ENCODE data around the gene TMEM87B.
A peak's percentile ranks its signal among the peaks of the same experiment; 100 is the strongest.

TMEM87B gene

GRCh38 chr2:112148477-112148876, 93.4 kb downstream of the TMEM87B start:
- no peak overlapping the region for H2BK15ac ChIP-seq (ENCODE audit: low read depth, poor library complexity, severe bottlenecking)
- H3K79me1 ChIP-seq (replicated peaks; ENCODE audit: low read length, poor library complexity, severe bottlenecking) = no peaks in the 10 kb centered on the region
- no peak overlapping the region for H3K4ac ChIP-seq (ENCODE audit: low read depth in 1 of 2, low read length in 2 of 2)
- H2AK5ac ChIP-seq (ENCODE audit: low read length, severe bottlenecking) = no peak overlapping the region
- H2AFZ ChIP-seq (ENCODE audit: low read depth, low read length) = no peak overlapping the region
- no peak overlapping the region for H2BK5ac ChIP-seq (ENCODE audit: low read depth, low read length, poor library complexity, severe bottlenecking)
- no peak overlapping the region for H2BK120ac ChIP-seq (ENCODE audit: low read depth, low read length)
- peak overlapping the region in 1 of 2 experiments; percentile 0 for H3K18ac ChIP-seq (ENCODE audit: low read depth in 1 of 2, low read length in 2 of 2)
- H3K4me2 ChIP-seq (ENCODE audit: low read length, poor library complexity, severe bottlenecking) = no peak overlapping the region
- no peak overlapping the region for H4K8ac ChIP-seq (ENCODE audit: low read length)
- H3K9me3 ChIP-seq (ENCODE audit: control insufficient read depth, low read length) = no peaks in the 10 kb centered on the region
- peak overlapping the region; percentile 2 for H4K91ac ChIP-seq (ENCODE audit: low read length)
- no peak overlapping the region for H3K14ac ChIP-seq (ENCODE audit: low read length in 2 of 2)
- no peak overlapping the region for H3K4me3 ChIP-seq (ENCODE audit: insufficient read depth in 1 of 2, low read depth in 1 of 2, low read length in 2 of 2)
- DNase-seq = no peak
- no peaks in the 10 kb centered on the region for H3K36me3 ChIP-seq (ENCODE audit: control insufficient read depth in 1 of 2, insufficient read depth in 2 of 2, low read depth in 1 of 2, low read length in 2 of 2)
- no peak overlapping the region for H3K27ac ChIP-seq (ENCODE audit: low read length, poor library complexity, severe bottlenecking)
- 90% methylated on average over 2 of the region's 2 CpGs for WGBS
- H3K23ac ChIP-seq (ENCODE audit: low read length in 2 of 2) = no peak overlapping the region
- H3K9ac ChIP-seq (ENCODE audit: low read length) = peak overlapping the region; percentile 83
- H2BK12ac ChIP-seq (ENCODE audit: low read length in 2 of 2) = no peak overlapping the region
- H3K27me3 ChIP-seq (ENCODE audit: control insufficient read depth in 1 of 2, insufficient read depth in 1 of 2, low read length in 2 of 2) = no peaks in the 10 kb centered on the region
- H3K4me1 ChIP-seq (ENCODE audit: control insufficient read depth, insufficient read depth, low read depth, low read length) = peaks cover 13% of the 10 kb centered on the region

- H2BK15ac ChIP-seq (ENCODE audit: low read depth, poor library complexity, severe bottlenecking) = no peak overlapping the region
- 99% methylated on average over 5 of the region's 5 CpGs for WGBS
- H3K27ac ChIP-seq (ENCODE audit: low read length, poor library complexity, severe bottlenecking) = no peak overlapping the region
- H2AFZ ChIP-seq (ENCODE audit: low read depth, low read length) = no peak overlapping the region
- H3K36me3 ChIP-seq (ENCODE audit: control insufficient read depth in 1 of 2, insufficient read depth in 2 of 2, low read depth in 1 of 2, low read length in 2 of 2) = no peaks in the 10 kb centered on the region
- H2BK5ac ChIP-seq (ENCODE audit: low read depth, low read length, poor library complexity, severe bottlenecking) = no peak overlapping the region
- no peak overlapping the region for H3K4me3 ChIP-seq (ENCODE audit: insufficient read depth in 1 of 2, low read depth in 1 of 2, low read length in 2 of 2)
- no peak overlapping the region for H3K14ac ChIP-seq (ENCODE audit: low read length in 2 of 2)
- no peak for DNase-seq
- H3K4me1 ChIP-seq (ENCODE audit: control insufficient read depth, insufficient read depth, low read depth, low read length) = peaks cover 13% of the 10 kb centered on the region
- H3K4ac ChIP-seq (ENCODE audit: low read depth in 1 of 2, low read length in 2 of 2) = peak overlapping the region in 1 of 2 experiments; percentile 37
- H4K8ac ChIP-seq (ENCODE audit: low read length) = no peak overlapping the region
- H3K9me3 ChIP-seq (ENCODE audit: control insufficient read depth, low read length) = no peaks in the 10 kb centered on the region
- H4K91ac ChIP-seq (ENCODE audit: low read length) = peak overlapping the region; percentile 35
- no peak overlapping the region for H3K4me2 ChIP-seq (ENCODE audit: low read length, poor library complexity, severe bottlenecking)
- H3K18ac ChIP-seq (ENCODE audit: low read depth in 1 of 2, low read length in 2 of 2) = peak overlapping the region in 1 of 2 experiments; percentile 48
- peak overlapping the region; percentile 75 for H3K9ac ChIP-seq (ENCODE audit: low read length)
- peak overlapping the region; percentile 76 for H2AK5ac ChIP-seq (ENCODE audit: low read length, severe bottlenecking)
- H3K27me3 ChIP-seq (ENCODE audit: control insufficient read depth in 1 of 2, insufficient read depth in 1 of 2, low read length in 2 of 2) = no peaks in the 10 kb centered on the region
- no peaks in the 10 kb centered on the region for H3K79me1 ChIP-seq (replicated peaks; ENCODE audit: low read length, poor library complexity, severe bottlenecking)
- peak overlapping the region in 1 of 2 experiments; percentile 33 for H2BK12ac ChIP-seq (ENCODE audit: low read length in 2 of 2)
- H3K23ac ChIP-seq (ENCODE audit: low read length in 2 of 2) = no peak overlapping the region
- H2BK120ac ChIP-seq (ENCODE audit: low read depth, low read length) = no peak overlapping the region
These were observed 94.1 kb downstream of the TMEM87B start for GRCh38 chr2:112149194-112149593.

- peak overlapping the region; percentile 4 to 64 for H3K18ac ChIP-seq (ENCODE audit: low read depth in 1 of 2, low read length in 2 of 2)
- DNase-seq = no peak
- H3K4me3 ChIP-seq (ENCODE audit: insufficient read depth in 1 of 2, low read depth in 1 of 2, low read length in 2 of 2) = no peak overlapping the region
- H4K8ac ChIP-seq (ENCODE audit: low read length) = no peak overlapping the region
- no peak overlapping the region for H3K14ac ChIP-seq (ENCODE audit: low read length in 2 of 2)
- H2AK5ac ChIP-seq (ENCODE audit: low read length, severe bottlenecking) = peak overlapping the region; percentile 13
- H3K4me1 ChIP-seq (ENCODE audit: control insufficient read depth, insufficient read depth, low read depth, low read length) = peaks cover 13% of the 10 kb centered on the region
- no peak overlapping the region for H3K4ac ChIP-seq (ENCODE audit: low read depth in 1 of 2, low read length in 2 of 2)
- no peak overlapping the region for H2BK120ac ChIP-seq (ENCODE audit: low read depth, low read length)
- H3K23ac ChIP-seq (ENCODE audit: low read length in 2 of 2) = no peak overlapping the region
- no peaks in the 10 kb centered on the region for H3K36me3 ChIP-seq (ENCODE audit: control insufficient read depth in 1 of 2, insufficient read depth in 2 of 2, low read depth in 1 of 2, low read length in 2 of 2)
- H2BK15ac ChIP-seq (ENCODE audit: low read depth, poor library complexity, severe bottlenecking) = no peak overlapping the region
- H2BK5ac ChIP-seq (ENCODE audit: low read depth, low read length, poor library complexity, severe bottlenecking) = no peak overlapping the region
- no peaks in the 10 kb centered on the region for H3K79me1 ChIP-seq (replicated peaks; ENCODE audit: low read length, poor library complexity, severe bottlenecking)
- 77% methylated on average over 7 of the region's 7 CpGs for WGBS
- H3K27ac ChIP-seq (ENCODE audit: low read length, poor library complexity, severe bottlenecking) = peak overlapping the region; percentile 87
- H3K9me3 ChIP-seq (ENCODE audit: control insufficient read depth, low read length) = no peaks in the 10 kb centered on the region
- H3K27me3 ChIP-seq (ENCODE audit: control insufficient read depth in 1 of 2, insufficient read depth in 1 of 2, low read length in 2 of 2) = no peaks in the 10 kb centered on the region
- H2BK12ac ChIP-seq (ENCODE audit: low read length in 2 of 2) = peak overlapping the region in 1 of 2 experiments; percentile 10
- H3K9ac ChIP-seq (ENCODE audit: low read length) = peak overlapping the region; percentile 75
- no peak overlapping the region for H3K4me2 ChIP-seq (ENCODE audit: low read length, poor library complexity, severe bottlenecking)
- peak overlapping the region; percentile 77 for H4K91ac ChIP-seq (ENCODE audit: low read length)
- H2AFZ ChIP-seq (ENCODE audit: low read depth, low read length) = no peak overlapping the region
These were observed 94.9 kb downstream of the TMEM87B start for GRCh38 chr2:112149866-112150435.

GRCh38 chr2:112150447-112150846, 95.4 kb downstream of the TMEM87B start:
- Histone ChIP-seq H3K27ac (ENCODE audit: low read length, poor library complexity, severe bottlenecking) (peak overlapping the region; percentile 87), H3K79me1 (replicated peaks; ENCODE audit: low read length, poor library complexity, severe bottlenecking) (no peaks in the 10 kb centered on the region), H3K4ac (ENCODE audit: low read depth in 1 of 2, low read length in 2 of 2) (no peak overlapping the region), H3K4me2 (ENCODE audit: low read length, poor library complexity, severe bottlenecking) (no peak overlapping the region), H3K36me3 (ENCODE audit: control insufficient read depth in 1 of 2, insufficient read depth in 2 of 2, low read depth in 1 of 2, low read length in 2 of 2) (no peaks in the 10 kb centered on the region), H3K9ac (ENCODE audit: low read length) (peak overlapping the region; percentile 75), H3K4me1 (ENCODE audit: control insufficient read depth, insufficient read depth, low read depth, low read length) (peaks cover 13% of the 10 kb centered on the region), H2AFZ (ENCODE audit: low read depth, low read length) (no peak overlapping the region), H2BK5ac (ENCODE audit: low read depth, low read length, poor library complexity, severe bottlenecking) (no peak overlapping the region), H3K18ac (ENCODE audit: low read depth in 1 of 2, low read length in 2 of 2) (peak overlapping the region in 1 of 2 experiments; percentile 16), H3K27me3 (ENCODE audit: control insufficient read depth in 1 of 2, insufficient read depth in 1 of 2, low read length in 2 of 2) (no peaks in the 10 kb centered on the region), H2BK15ac (ENCODE audit: low read depth, poor library complexity, severe bottlenecking) (no peak overlapping the region), H3K23ac (ENCODE audit: low read length in 2 of 2) (no peak overlapping the region), H2BK12ac (ENCODE audit: low read length in 2 of 2) (no peak overlapping the region), H3K9me3 (ENCODE audit: control insufficient read depth, low read length) (no peaks in the 10 kb centered on the region), H2BK120ac (ENCODE audit: low read depth, low read length) (no peak overlapping the region), H3K4me3 (ENCODE audit: insufficient read depth in 1 of 2, low read depth in 1 of 2, low read length in 2 of 2) (no peak overlapping the region), H3K14ac (ENCODE audit: low read length in 2 of 2) (no peak overlapping the region), H2AK5ac (ENCODE audit: low read length, severe bottlenecking) (no peak overlapping the region), H4K91ac (ENCODE audit: low read length) (no peak overlapping the region), H4K8ac (ENCODE audit: low read length) (peak overlapping the region; percentile 58)
- DNase-seq = peak; percentile 73
- WGBS = 18% methylated on average over 4 of the region's 5 CpGs
